ENCODE data around the gene EFCAB6. TPM values are rescaled to one million over a fixed set of nuclear protein-coding genes. Genes with fewer than 3 reads are reported as not detected.

The EFCAB6 gene
- total and polyA plus RNA-seq, 10 donors = 0.07 to 2.8 (median 0.78) TPM

GRCh38 chr22:43821606-43822425 lies 9.7 kb upstream of the EFCAB6 start:
- Histone ChIP-seq H3K27ac (no peak overlapping the region), H3K27me3 (replicated peaks in 1 of 7) (peaks cover 0 to 59% (median 0%) of the 10 kb centered on the region in 7 donors), H3K4me3 (no peak overlapping the region), H3K9me3 (no peaks in the 10 kb centered on the region), H3K36me3 (no peaks in the 10 kb centered on the region), H3K4me1 (no peaks in the 10 kb centered on the region)
- intact Hi-C loops (cut with DNase I; ENCODE audit: low total_unique reads) = no loop called here
- 51 to 72% (median 66%) methylated on average over 10 to 22 of the region's 22 CpGs for WGBS, 5 donors
- no peak for TF ChIP-seq POLR2AphosphoS5 (IDR thresholded peaks at IDR 0.05)
- TF ChIP-seq CTCF (IDR thresholded peaks at IDR 0.05 in 8 of 11, conservative IDR thresholded peaks at IDR 0.05 in 3 of 11) = no peak
- TF ChIP-seq POLR2A (IDR thresholded peaks at IDR 0.05) = no peak
- no peak for DNase-seq

- Histone ChIP-seq H3K27ac (no peak overlapping the region), H3K4me1 (no peaks in the 10 kb centered on the region), H3K27me3 (replicated peaks in 1 of 7) (peaks cover 0 to 51% (median 0%) of the 10 kb centered on the region in 7 donors), H3K9me3 (no peaks in the 10 kb centered on the region), H3K36me3 (no peaks in the 10 kb centered on the region), H3K4me3 (no peak overlapping the region)
- no peak for TF ChIP-seq CTCF (IDR thresholded peaks at IDR 0.05 in 8 of 11, conservative IDR thresholded peaks at IDR 0.05 in 3 of 11)
- TF ChIP-seq POLR2AphosphoS5 (IDR thresholded peaks at IDR 0.05) = no peak
- no peak for TF ChIP-seq POLR2A (IDR thresholded peaks at IDR 0.05)
- no peak for DNase-seq
- intact Hi-C loops (cut with DNase I; ENCODE audit: low total_unique reads) = no loop called here
- WGBS, 5 donors = 73 to 82% (median 80%) methylated on average over 18 of the region's 18 CpGs
These were observed 8.7 kb upstream of the EFCAB6 start for GRCh38 chr22:43820651-43821305.

- H3K27ac ChIP-seq = no peak overlapping the region
- no peak overlapping the region for H3K4me3 ChIP-seq
- no peaks in the 10 kb centered on the region for H3K36me3 ChIP-seq
- H3K9me3 ChIP-seq = no peaks in the 10 kb centered on the region
- WGBS, 5 donors = 83 to 91% (median 90%) methylated on average over 13 of the region's 13 CpGs
- no peak for DNase-seq
- TF ChIP-seq POLR2A (IDR thresholded peaks at IDR 0.05) (no peak), POLR2AphosphoS5 (IDR thresholded peaks at IDR 0.05) (no peak)
- no peaks in the 10 kb centered on the region for H3K4me1 ChIP-seq
- intact Hi-C loops (cut with DNase I; ENCODE audit: low total_unique reads) = no loop called here
- peaks cover 0 to 47% (median 0%) of the 10 kb centered on the region in 7 donors for H3K27me3 ChIP-seq (replicated peaks in 1 of 7)
These were observed 8.0 kb upstream of the EFCAB6 start for GRCh38 chr22:43819931-43820640.

- H3K36me3 ChIP-seq = peaks cover 0 to 5% (median 0%) of the 10 kb centered on the region in 6 donors
- DNase-seq = no peak
- intact Hi-C loops (cut with DNase I; ENCODE audit: low total_unique reads) = no loop called here
These were observed 7.4 kb upstream of the EFCAB6 start for GRCh38 chr22:43819421-43819921.

More at GRCh38 chr22:43819421-43819921, 7.4 kb upstream of the EFCAB6 start:
- Histone ChIP-seq H3K4me1 (no peaks in the 10 kb centered on the region), H3K4me3 (no peak overlapping the region), H3K9me3 (no peaks in the 10 kb centered on the region), H3K27me3 (replicated peaks in 1 of 7) (peaks cover 0 to 41% (median 0%) of the 10 kb centered on the region in 7 donors), H3K27ac (no peak overlapping the region)
- no peak for TF ChIP-seq POLR2A (IDR thresholded peaks at IDR 0.05)
- no peak for TF ChIP-seq CTCF (IDR thresholded peaks at IDR 0.05 in 8 of 11, conservative IDR thresholded peaks at IDR 0.05 in 3 of 11)
- TF ChIP-seq POLR2AphosphoS5 (IDR thresholded peaks at IDR 0.05) = no peak
- WGBS, 5 donors = 86 to 92% (median 90%) methylated on average over 12 of the region's 12 CpGs
